WTC11 (cell line): ENCODE measurements around the gene CHST7. TPM values are rescaled to one million over a fixed set of nuclear protein-coding genes. Genes with fewer than 3 reads are reported as not detected.
"Not testable (repeated sequence)": the region's sequence is repeated elsewhere in the genome, so short reads cannot be mapped to it uniquely, and the experiment has no call there.

Experiments
- ATAC-seq: fragments of 200-7000 bp; cut with Tn5 transposase; 2 replicates; pipeline ENCODE4 v1.10.0; 2021; ENCODE audit warnings: mild to moderate bottlenecking, moderate library complexity
- CTCF ChIA-PET: fragments of 300-600 bp; sonication (Branson Sonifier 250); formaldehyde crosslinking; loops from one replicate; lab custom pipeline; 2021; ENCODE audit warnings: antibody characterized with exemption; lab: Charles Lee
- POLR2A ChIA-PET: fragments of 350-600 bp; sonication (Branson Sonifier 250); formaldehyde crosslinking; loops from one replicate; lab custom pipeline; 2021; ENCODE audit warnings: antibody characterized with exemption; lab: Charles Lee
- DNase-seq: peaks from one replicate; pipeline ENCODE4 v3.0.0; 2021; ENCODE audit warnings: low spot score
- H3K27ac Mint-ChIP-seq: 2 replicates; pipeline ENCODE4 v1.8.0; 2021; ENCODE audit warnings: mixed read lengths
- H3K27me3 Mint-ChIP-seq: 2 replicates; pipeline ENCODE4 v1.8.0; 2021; ENCODE audit warnings: low read depth, mild to moderate bottlenecking, moderate library complexity, mixed read lengths
- H3K36me3 Mint-ChIP-seq: 2 replicates; pipeline ENCODE4 v1.8.0; 2021; ENCODE audit warnings: mixed read lengths
- H3K4me1 Mint-ChIP-seq: 2 replicates; pipeline ENCODE4 v1.8.0; 2022; ENCODE audit warnings: mixed read lengths
- H3K4me3 Mint-ChIP-seq: 2 replicates; pipeline ENCODE4 v1.8.0; 2021; ENCODE audit warnings: mild to moderate bottlenecking, moderate library complexity, mixed read lengths
- H3K9me3 Mint-ChIP-seq: 2 replicates; pipeline ENCODE4 v1.8.0; 2021; ENCODE audit warnings: mixed read lengths
- ATF6 ChIP-seq: sonication (generic); formaldehyde crosslinking; IDR thresholded peaks from 2 replicates; pipeline ENCODE4 v1.8.1; 2023; ENCODE audit warnings: mild to moderate bottlenecking, missing genetic modification reagents
- CREM ChIP-seq: sonication (generic); formaldehyde crosslinking; IDR thresholded peaks from 2 replicates; pipeline ENCODE4 v1.8.1; 2022; ENCODE audit warnings: mild to moderate bottlenecking, missing genetic modification reagents, moderate library complexity
- CTCF ChIP-seq: fragments of 200-600 bp; IDR thresholded peaks from 2 replicates; pipeline ENCODE4 v1.8.0; 2022; ENCODE audit warnings: antibody characterized with exemption
- EMX1 ChIP-seq: fragments of 250-450 bp; sonication (Bioruptor Pico); IDR thresholded peaks from 2 replicates; pipeline ENCODE4 v1.8.0; 2021; ENCODE audit warnings: mild to moderate bottlenecking
- GTF2I ChIP-seq: fragments of 250-450 bp; sonication (Bioruptor Pico); conservative IDR thresholded peaks from 2 replicates; pipeline ENCODE4 v1.4.0; 2021; ENCODE audit warnings: mild to moderate bottlenecking
- JAZF1 ChIP-seq: fragments of 250-450 bp; sonication (Bioruptor Pico); IDR thresholded peaks from 2 replicates; pipeline ENCODE4 v1.9.0; 2021; ENCODE audit warnings: moderate library complexity, mild to moderate bottlenecking, inconsistent platforms
- MAX ChIP-seq: sonication (generic); formaldehyde crosslinking; IDR thresholded peaks from 2 replicates; pipeline ENCODE4 v1.8.0; 2022; ENCODE audit warnings: mild to moderate bottlenecking, missing genetic modification reagents
- NFATC4 ChIP-seq: fragments of 250-450 bp; sonication (Bioruptor Pico); IDR thresholded peaks from 2 replicates; pipeline ENCODE4 v1.9.0; 2021; ENCODE audit warnings: mild to moderate bottlenecking
- NFYB ChIP-seq: sonication (generic); formaldehyde crosslinking; conservative IDR thresholded peaks from 2 replicates; pipeline ENCODE4 v1.8.0; 2022; ENCODE audit warnings: low read depth, missing genetic modification reagents
- NR2C2 ChIP-seq: sonication (generic); formaldehyde crosslinking; IDR thresholded peaks from 2 replicates; pipeline ENCODE4 v1.8.0; 2022; ENCODE audit warnings: mild to moderate bottlenecking, missing genetic modification reagents
- STAT6 ChIP-seq: sonication (generic); formaldehyde crosslinking; conservative IDR thresholded peaks from 2 replicates; pipeline ENCODE4 v1.8.1; 2023; ENCODE audit warnings: mild to moderate bottlenecking, low read depth, missing genetic modification reagents, moderate library complexity
- TEAD1 ChIP-seq: sonication (generic); formaldehyde crosslinking; IDR thresholded peaks from 2 replicates; pipeline ENCODE4 v1.8.0; 2022; ENCODE audit warnings: mild to moderate bottlenecking, missing genetic modification reagents
- TP53 ChIP-seq: sonication (generic); formaldehyde crosslinking; IDR thresholded peaks from 2 replicates; pipeline ENCODE4 v1.8.1; 2023; ENCODE audit warnings: mild to moderate bottlenecking, missing genetic modification reagents
- ZBTB43 ChIP-seq: sonication (generic); formaldehyde crosslinking; IDR thresholded peaks from 2 replicates; pipeline ENCODE4 v1.8.1; 2023; ENCODE audit warnings: mild to moderate bottlenecking, missing genetic modification reagents
- ZNF232 ChIP-seq: sonication (generic); formaldehyde crosslinking; IDR thresholded peaks from 2 replicates; pipeline ENCODE4 v1.8.0; 2022; ENCODE audit warnings: mild to moderate bottlenecking, missing genetic modification reagents
- ZNF263 ChIP-seq: sonication (generic); formaldehyde crosslinking; IDR thresholded peaks from 2 replicates; pipeline ENCODE4 v1.8.1; 2022; ENCODE audit warnings: low read depth, mild to moderate bottlenecking, moderate library complexity, missing genetic modification reagents
- ZNF317 ChIP-seq: sonication (generic); formaldehyde crosslinking; IDR thresholded peaks from 2 replicates; pipeline ENCODE4 v1.8.1; 2023; ENCODE audit warnings: low read depth, mild to moderate bottlenecking, moderate library complexity, missing genetic modification reagents, borderline replicate concordance
- ZNF396 ChIP-seq: fragments of 250-450 bp; sonication (Bioruptor Pico); IDR thresholded peaks from 2 replicates; pipeline ENCODE4 v1.8.0; 2021; ENCODE audit warnings: mild to moderate bottlenecking, moderate library complexity, borderline replicate concordance
- ZNF416 ChIP-seq: fragments of 250-450 bp; sonication (Bioruptor Pico); IDR thresholded peaks from 2 replicates; pipeline ENCODE4 v1.9.0; 2021; ENCODE audit warnings: mild to moderate bottlenecking, inconsistent platforms
- ZNF512 ChIP-seq: sonication (generic); formaldehyde crosslinking; IDR thresholded peaks from 2 replicates; pipeline ENCODE4 v1.8.1; 2022; ENCODE audit warnings: missing genetic modification reagents, borderline replicate concordance
- total RNA-seq: library from RNA; stranded (reverse); gene quantifications from 3 replicates; pipeline ENCODE4 v1.2.3, GENCODE V29; 2021

Gene CHST7
- total RNA-seq, 1 experiment from 2014 or later = 19.6 TPM

GRCh38 chrX:46543441-46543840 is 30.1 kb upstream of the CHST7 start (continued):
- TF ChIP-seq CTCF (no peak), JAZF1 (CRISPR knock-in tag) (no peak), NR2C2 (no peak), CREM (CRISPR knock-in tag) (no peak), ZBTB43 (CRISPR knock-in tag) (no peak), ZNF416 (no peak)
- TF ChIP-seq, all 79 proteins: peak for 0

- CTCF ChIA-PET, POLR2A ChIA-PET, ATAC-seq, H3K9me3 Mint-ChIP-seq, H3K27me3 Mint-ChIP-seq, DNase-seq: not testable (repeated sequence)
- H3K4me1 Mint-ChIP-seq = peaks cover 20% of the 10 kb centered on the region
- H3K4me3 Mint-ChIP-seq = peak overlapping the region; percentile 90
- peaks cover 22% of the 10 kb centered on the region for H3K36me3 Mint-ChIP-seq
- H3K27ac Mint-ChIP-seq = peak overlapping the region; percentile 69; the same call in 1 of the 2 replicates
Observed at GRCh38 chrX:46544527-46544926, 29.0 kb upstream of the CHST7 start.

- Mint-ChIP-seq H3K27me3 (no peaks in the 10 kb centered on the region), H3K9me3 (peaks cover 7% of the 10 kb centered on the region), H3K4me3 (peak within 1 kb of the TSS; percentile 90), H3K27ac (peak within 1 kb of the TSS; percentile 69), H3K4me1 (peaks cover 26% of the 10 kb centered on the region), H3K36me3 (peaks cover 26% of the 10 kb centered on the region)
- ChIA-PET POLR2A (no interaction called here), CTCF (no interaction called here)
- DNase-seq = peak; percentile 91
- peak; percentile 86 for ATAC-seq
- TF ChIP-seq ZNF263 (CRISPR knock-in tag) (no peak), STAT6 (CRISPR knock-in tag) (no peak), EMX1 (CRISPR knock-in tag) (no peak), CREM (CRISPR knock-in tag) (no peak), ATF6 (CRISPR knock-in tag) (no peak), NFYB (CRISPR knock-in tag) (no peak), NR2C2 (no peak), MAX (CRISPR knock-in tag) (0 out of 2 replicates have a peak, but pooled peaks have one; percentile 47), TEAD1 (CRISPR knock-in tag) (no peak), ZNF396 (CRISPR knock-in tag) (no peak), ZNF512 (no peak), GTF2I (CRISPR knock-in tag) (no peak), ZNF232 (CRISPR knock-in tag) (no peak), ZNF317 (CRISPR knock-in tag) (no peak), TP53 (CRISPR knock-in tag) (no peak), NFATC4 (CRISPR knock-in tag) (no peak)
Observed at GRCh38 chrX:46545111-46546005, 28.2 kb upstream of the CHST7 start, which contains the start of gene ZNF674. Gene ZNF674 (minus strand): TSS chrX:46545421. CDS start chrX:46542087, 3,334 bp downstream.
